ENCODE results near the gene SGMS1.
"Not testable (repeated sequence)": the region's sequence is repeated elsewhere in the genome, so short reads cannot be mapped to it uniquely, and the experiment has no call there.

SGMS1 gene

GRCh38 chr10:50490241-50490640 lies 133.5 kb downstream of the SGMS1 start:
- H3K4me3 ChIP-seq: no peak overlapping the region
- H3K27ac ChIP-seq: no peak overlapping the region

- not testable (repeated sequence) for H3K27ac ChIP-seq, H3K4me3 ChIP-seq
These were observed 139.2 kb downstream of the SGMS1 start for GRCh38 chr10:50484550-50484949.

- Histone ChIP-seq H3K27ac (no peak overlapping the region), H3K4me3 (no peak overlapping the region)
These were observed 143.4 kb downstream of the SGMS1 start for GRCh38 chr10:50480054-50481007.

GRCh38 chr10:50477287-50478203 lies 146.2 kb downstream of the SGMS1 start:
- H3K4me3 ChIP-seq: no peak overlapping the region
- no peak overlapping the region for H3K27ac ChIP-seq

DNA sequence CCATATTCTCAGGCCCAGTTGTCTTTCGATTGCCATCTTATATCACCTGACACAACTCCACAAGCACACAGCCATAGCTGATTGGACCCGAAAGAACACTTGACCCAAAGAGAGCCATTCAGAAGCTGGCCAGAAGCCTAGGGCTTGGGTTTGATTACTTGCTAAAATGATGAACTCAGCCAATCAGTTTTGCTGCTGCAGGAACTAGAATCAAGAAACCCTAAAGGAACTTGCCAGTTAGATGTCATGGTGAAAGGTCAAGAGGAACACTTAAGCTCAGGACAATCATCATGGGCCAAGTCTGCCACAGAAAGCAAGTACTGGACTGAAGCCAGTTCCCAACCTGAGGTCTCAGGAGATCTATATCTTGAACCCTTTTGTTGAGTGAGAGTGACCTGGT lies 150.0 kb downstream of the SGMS1 start:
- Histone ChIP-seq H3K27ac (no peak overlapping the region), H3K4me3 (no peak overlapping the region)

- Histone ChIP-seq H3K4me3 (no peak overlapping the region), H3K27ac (no peak overlapping the region)
These were observed 150.8 kb downstream of the SGMS1 start for GRCh38 chr10:50472914-50473313.

- peak overlapping the region in 3 of 21 experiments; percentile 13 to 80 (median 66) for H3K27ac ChIP-seq
- no peak overlapping the region for H3K4me3 ChIP-seq
These were observed 152.2 kb downstream of the SGMS1 start for GRCh38 chr10:50471583-50471975.

- Histone ChIP-seq H3K27ac (peak overlapping the region in 18 of 21 experiments; percentile 10 to 80 (median 50)), H3K4me3 (no peak overlapping the region)
These were observed 152.8 kb downstream of the SGMS1 start for GRCh38 chr10:50470798-50471582.

DNA sequence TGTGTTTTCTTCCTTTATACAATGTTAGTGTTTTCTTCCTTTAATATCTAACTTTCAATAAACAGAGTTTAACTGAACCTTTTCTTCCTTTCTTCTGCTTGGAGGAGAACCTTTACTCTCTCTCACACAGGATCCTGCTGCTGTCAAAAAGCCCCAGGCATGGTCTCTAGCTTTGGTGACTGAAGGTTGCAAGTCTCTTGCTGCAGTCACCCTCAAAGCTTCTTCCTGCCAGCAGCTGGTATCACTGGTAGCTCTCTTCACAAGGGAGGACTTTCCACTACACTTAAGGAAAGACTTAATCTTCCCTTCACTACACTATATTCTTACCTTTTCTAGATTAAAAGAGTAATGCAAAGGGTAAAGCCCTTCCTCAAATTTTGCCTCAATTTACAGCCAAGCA lies 153.4 kb downstream of the SGMS1 start:
- Histone ChIP-seq H3K4me3 (no peak overlapping the region), H3K27ac (peak overlapping the region in 19 of 21 experiments; percentile 10 to 80 (median 54))

DNA sequence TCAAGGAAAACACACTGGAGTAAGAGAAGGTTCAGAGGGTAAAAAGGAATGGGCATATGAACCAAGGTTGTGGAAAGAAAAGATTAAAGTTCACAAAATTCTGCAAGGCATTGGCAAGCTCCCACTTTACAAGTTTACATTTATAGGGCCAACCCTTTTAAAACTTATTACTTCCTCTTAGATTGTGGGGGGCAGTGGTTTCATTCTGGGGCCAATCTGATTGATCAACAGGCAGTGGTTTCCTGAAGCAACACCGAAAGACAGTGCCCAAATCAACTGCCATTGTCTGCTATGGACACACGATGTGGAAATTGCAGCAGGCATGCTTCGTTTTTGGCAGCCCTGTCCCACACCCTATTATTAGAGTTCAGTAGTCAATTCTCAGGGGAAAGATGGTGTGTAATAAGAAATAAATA lies 154.0 kb downstream of the SGMS1 start:
- H3K27ac ChIP-seq: peak overlapping the region in 18 of 21 experiments; percentile 10 to 80 (median 57)
- no peak overlapping the region for H3K4me3 ChIP-seq

- peak overlapping the region in 10 of 21 experiments; percentile 11 to 80 (median 63) for H3K27ac ChIP-seq
- no peak overlapping the region for H3K4me3 ChIP-seq
These were observed 154.5 kb downstream of the SGMS1 start for GRCh38 chr10:50469288-50469687.

DNA sequence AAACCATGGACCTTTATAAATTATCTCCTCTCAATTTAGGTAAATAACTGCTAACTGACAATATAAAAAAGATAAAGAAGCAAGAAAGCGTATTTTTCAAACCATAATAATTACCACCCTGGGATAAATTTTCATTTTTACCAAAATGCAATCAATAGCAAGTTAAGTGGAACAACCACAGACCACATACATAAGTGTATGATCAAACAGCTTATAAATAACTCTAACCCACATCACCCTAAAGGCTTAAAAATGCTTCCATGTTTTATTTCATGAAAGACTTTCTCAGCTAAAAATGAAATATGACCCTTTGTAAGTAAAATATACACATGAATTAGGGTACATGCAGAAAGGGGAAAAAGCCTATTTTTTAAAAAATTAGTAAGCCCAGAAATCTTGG lies 156.5 kb downstream of the SGMS1 start:
- Histone ChIP-seq H3K4me3 (no peak overlapping the region), H3K27ac (no peak overlapping the region)

- no peak overlapping the region for H3K4me3 ChIP-seq
- no peak overlapping the region for H3K27ac ChIP-seq
These were observed 159.7 kb downstream of the SGMS1 start for GRCh38 chr10:50464004-50464409.

DNA sequence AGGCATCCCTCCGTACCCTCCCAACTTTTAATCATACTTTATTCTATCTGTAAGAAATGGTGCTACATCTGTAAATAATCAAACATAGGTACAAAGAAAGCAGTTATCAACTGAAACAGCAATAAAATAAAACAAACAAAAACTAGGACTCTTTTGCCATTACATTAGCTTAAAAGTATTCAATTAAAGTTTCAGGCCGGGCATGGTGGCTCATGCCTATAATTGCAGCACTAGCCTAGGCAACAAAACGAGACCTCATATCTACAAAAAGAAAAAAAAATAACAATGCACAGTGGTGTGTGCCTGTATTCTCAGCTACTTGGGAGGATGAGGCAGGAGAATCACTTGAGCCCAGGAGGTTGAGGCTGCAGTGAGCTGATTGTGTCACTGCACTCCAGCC lies 161.9 kb downstream of the SGMS1 start:
- Histone ChIP-seq H3K4me3 (no peak overlapping the region), H3K27ac (no peak overlapping the region)

- Histone ChIP-seq H3K4me3 (no peak overlapping the region), H3K27ac (no peak overlapping the region)
These were observed 162.6 kb downstream of the SGMS1 start for GRCh38 chr10:50461123-50461522.

DNA sequence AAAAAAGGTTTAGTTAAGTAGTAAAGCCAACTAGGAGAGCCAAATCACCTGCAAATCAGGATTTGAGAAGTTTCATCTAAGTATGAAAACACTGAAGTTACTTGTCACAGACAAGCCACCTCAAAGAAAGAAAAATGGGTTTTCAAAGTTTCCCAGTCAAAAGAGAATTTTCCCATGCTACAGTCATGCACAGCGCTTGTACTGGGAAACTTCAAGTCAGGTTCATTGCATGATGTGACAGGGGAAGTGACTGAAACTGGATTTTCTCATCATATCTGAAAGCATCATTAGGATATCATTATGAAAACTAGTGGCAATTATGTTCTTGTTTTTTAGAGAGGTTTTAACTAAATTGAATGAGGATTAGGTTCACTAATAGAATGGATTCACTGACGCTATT lies 167.0 kb downstream of the SGMS1 start:
- Histone ChIP-seq H3K4me3 (no peak overlapping the region), H3K27ac (no peak overlapping the region)

DNA sequence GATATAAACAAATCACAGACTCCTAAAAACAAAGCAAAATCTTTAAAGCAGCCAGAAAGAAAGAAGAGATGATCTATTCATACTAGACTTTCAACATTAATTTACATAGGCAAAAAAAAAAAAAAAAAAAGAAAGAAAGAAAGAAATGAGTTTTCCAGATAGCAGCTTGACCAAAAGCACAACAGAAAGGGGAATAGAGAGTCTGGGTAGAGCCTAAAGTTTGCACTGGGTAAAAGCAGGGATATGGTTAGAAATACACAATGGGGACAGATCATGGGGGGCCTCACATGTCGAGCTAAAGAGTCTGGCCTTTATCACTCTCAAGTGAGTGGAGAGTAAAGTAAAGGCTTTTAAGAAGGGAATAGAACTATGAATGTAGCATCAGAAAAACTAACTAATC lies 169.8 kb downstream of the SGMS1 start:
- H3K4me3 ChIP-seq: no peak overlapping the region
- H3K27ac ChIP-seq: no peak overlapping the region

DNA sequence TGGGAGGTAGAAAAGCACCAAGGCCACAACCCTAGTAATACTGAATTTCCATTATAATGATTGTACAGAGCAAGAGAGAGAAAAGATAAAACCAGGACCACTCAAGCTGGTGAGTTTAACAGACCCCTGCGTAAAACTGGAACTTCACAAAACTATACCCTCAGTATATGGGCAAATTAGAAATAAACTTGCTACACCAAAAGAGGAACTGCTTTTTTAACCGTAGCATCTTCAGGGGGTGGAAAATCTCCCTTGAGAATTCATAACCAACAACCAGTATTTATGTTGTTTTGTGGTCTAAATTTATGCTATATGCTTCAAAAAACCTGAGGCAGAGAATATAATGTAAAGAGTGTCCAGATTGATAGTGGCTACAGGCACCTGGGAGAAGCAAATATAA lies 171.2 kb downstream of the SGMS1 start:
- Histone ChIP-seq H3K4me3 (no peak overlapping the region), H3K27ac (no peak overlapping the region)

- Histone ChIP-seq H3K4me3 (no peak overlapping the region), H3K27ac (no peak overlapping the region)
These were observed 176.1 kb downstream of the SGMS1 start for GRCh38 chr10:50447691-50448090.

- not testable (repeated sequence) for H3K27ac ChIP-seq, H3K4me3 ChIP-seq
These were observed 178.0 kb downstream of the SGMS1 start for GRCh38 chr10:50445777-50446176.

All from skin epidermis (tissue), 12 donors.